Mesothelial cell of epicardium (in vitro differentiated cells): ENCODE data around the gene PRDM16. TPM values are rescaled to one million over a fixed set of nuclear protein-coding genes. Genes with fewer than 3 reads are reported as not detected.

Source experiments
- DNase-seq, 2 experiments: peaks; one replicate each; pipeline ENCODE4 v3.0.0; 2021; ENCODE audit warnings: low spot score in 2 of 2; ENCODE audit not compliant: unreplicated experiment in 2 of 2
- H3K27ac Mint-ChIP-seq: 2 replicates; pipeline ENCODE4 v1.8.0; 2021; ENCODE audit warnings: mixed read lengths
- H3K27me3 Mint-ChIP-seq: 2 replicates; pipeline ENCODE4 v1.8.0; 2021; ENCODE audit warnings: low read depth, mixed read lengths
- H3K36me3 Mint-ChIP-seq: 2 replicates; pipeline ENCODE4 v1.8.0; 2021; ENCODE audit warnings: mixed read lengths
- H3K4me1 Mint-ChIP-seq: 2 replicates; pipeline ENCODE4 v1.8.0; 2021; ENCODE audit warnings: mixed read lengths
- H3K4me3 Mint-ChIP-seq: 2 replicates; pipeline ENCODE4 v1.8.0; 2021; ENCODE audit warnings: mild to moderate bottlenecking, moderate library complexity, mixed read lengths
- H3K9me3 Mint-ChIP-seq: 2 replicates; pipeline ENCODE4 v1.8.0; 2021; ENCODE audit warnings: mixed read lengths
- CTCF ChIP-seq: fragments of 200-600 bp; sonication (generic); IDR thresholded peaks from one replicate; pipeline ENCODE4 v1.5.0; 2021; ENCODE audit warnings: antibody characterized with exemption; ENCODE audit not compliant: unreplicated experiment
- total RNA-seq: library from RNA; stranded (reverse); gene quantifications from 3 replicates; pipeline ENCODE4 v1.2.1, GENCODE V29; 2021

The PRDM16 gene
- total RNA-seq, 1 donor from 2014 or later = 1.4 TPM

GRCh38 chr1:3404801-3405200, 335.8 kb downstream of the PRDM16 start:
- H3K9me3 Mint-ChIP-seq = no peaks in the 10 kb centered on the region
- H3K36me3 Mint-ChIP-seq = no peaks in the 10 kb centered on the region
- TF ChIP-seq CTCF = no peak

GRCh38 chr1:3405491-3405890, 336.5 kb downstream of the PRDM16 start:
- no peak for TF ChIP-seq CTCF

More at GRCh38 chr1:3404801-3405200, 335.8 kb downstream of the PRDM16 start:
- peaks cover 30% of the 10 kb centered on the region for H3K27me3 Mint-ChIP-seq
- peaks cover 22% of the 10 kb centered on the region for H3K4me1 Mint-ChIP-seq
- H3K27ac Mint-ChIP-seq = no peak overlapping the region
- no peak for DNase-seq
- no peak overlapping the region for H3K4me3 Mint-ChIP-seq

GRCh38 chr1:3405974-3406867, 337.2 kb downstream of the PRDM16 start:
- H3K4me3 Mint-ChIP-seq = no peak overlapping the region
- H3K27me3 Mint-ChIP-seq = peaks cover 26% of the 10 kb centered on the region
- no peaks in the 10 kb centered on the region for H3K36me3 Mint-ChIP-seq
- H3K4me1 Mint-ChIP-seq = peaks cover 22% of the 10 kb centered on the region
- H3K9me3 Mint-ChIP-seq = no peaks in the 10 kb centered on the region
- TF ChIP-seq CTCF = no peak
- no peak overlapping the region for H3K27ac Mint-ChIP-seq
- no peak for DNase-seq

More at GRCh38 chr1:3405491-3405890, 336.5 kb downstream of the PRDM16 start:
- DNase-seq = no peak
- Mint-ChIP-seq H3K27me3 (peaks cover 26% of the 10 kb centered on the region), H3K9me3 (no peaks in the 10 kb centered on the region), H3K4me1 (peaks cover 22% of the 10 kb centered on the region), H3K36me3 (no peaks in the 10 kb centered on the region), H3K27ac (no peak overlapping the region), H3K4me3 (no peak overlapping the region)

GRCh38 chr1:3407021-3407420, 338.0 kb downstream of the PRDM16 start:
- peaks cover 16% of the 10 kb centered on the region for H3K4me1 Mint-ChIP-seq
- H3K36me3 Mint-ChIP-seq = no peaks in the 10 kb centered on the region
- TF ChIP-seq CTCF = no peak
- H3K27ac Mint-ChIP-seq = no peak overlapping the region
- H3K4me3 Mint-ChIP-seq = no peak overlapping the region
- DNase-seq = no peak
- peaks cover 27% of the 10 kb centered on the region for H3K27me3 Mint-ChIP-seq
- no peaks in the 10 kb centered on the region for H3K9me3 Mint-ChIP-seq

- TF ChIP-seq CTCF = no peak
- peaks cover 2% of the 10 kb centered on the region for H3K4me1 Mint-ChIP-seq
- no peaks in the 10 kb centered on the region for H3K9me3 Mint-ChIP-seq
- peaks cover 36% of the 10 kb centered on the region for H3K27me3 Mint-ChIP-seq
- H3K4me3 Mint-ChIP-seq = no peak overlapping the region
- no peaks in the 10 kb centered on the region for H3K36me3 Mint-ChIP-seq
- no peak overlapping the region for H3K27ac Mint-ChIP-seq
- DNase-seq = no peak
These were observed 339.8 kb downstream of the PRDM16 start for GRCh38 chr1:3408751-3409266.
